ENCODE results near the gene NGFR.

- TF ChIP-seq, protein P1, sequence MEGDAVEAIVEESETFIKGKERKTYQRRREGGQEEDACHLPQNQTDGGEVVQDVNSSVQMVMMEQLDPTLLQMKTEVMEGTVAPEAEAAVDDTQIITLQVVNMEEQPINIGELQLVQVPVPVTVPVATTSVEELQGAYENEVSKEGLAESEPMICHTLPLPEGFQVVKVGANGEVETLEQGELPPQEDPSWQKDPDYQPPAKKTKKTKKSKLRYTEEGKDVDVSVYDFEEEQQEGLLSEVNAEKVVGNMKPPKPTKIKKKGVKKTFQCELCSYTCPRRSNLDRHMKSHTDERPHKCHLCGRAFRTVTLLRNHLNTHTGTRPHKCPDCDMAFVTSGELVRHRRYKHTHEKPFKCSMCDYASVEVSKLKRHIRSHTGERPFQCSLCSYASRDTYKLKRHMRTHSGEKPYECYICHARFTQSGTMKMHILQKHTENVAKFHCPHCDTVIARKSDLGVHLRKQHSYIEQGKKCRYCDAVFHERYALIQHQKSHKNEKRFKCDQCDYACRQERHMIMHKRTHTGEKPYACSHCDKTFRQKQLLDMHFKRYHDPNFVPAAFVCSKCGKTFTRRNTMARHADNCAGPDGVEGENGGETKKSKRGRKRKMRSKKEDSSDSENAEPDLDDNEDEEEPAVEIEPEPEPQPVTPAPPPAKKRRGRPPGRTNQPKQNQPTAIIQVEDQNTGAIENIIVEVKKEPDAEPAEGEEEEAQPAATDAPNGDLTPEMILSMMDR (IDR thresholded peaks at IDR 0.05), result no peak
- TF ChIP-seq POLR2A (IDR thresholded peaks at IDR 0.05), result no peak
Measured at GRCh38 chr17:49545806-49546545, 50.9 kb downstream of the NGFR start.

Measured in lower leg skin (tissue), 3 donors.